ENCODE results near the gene NOA1.

Gene NOA1

DNA sequence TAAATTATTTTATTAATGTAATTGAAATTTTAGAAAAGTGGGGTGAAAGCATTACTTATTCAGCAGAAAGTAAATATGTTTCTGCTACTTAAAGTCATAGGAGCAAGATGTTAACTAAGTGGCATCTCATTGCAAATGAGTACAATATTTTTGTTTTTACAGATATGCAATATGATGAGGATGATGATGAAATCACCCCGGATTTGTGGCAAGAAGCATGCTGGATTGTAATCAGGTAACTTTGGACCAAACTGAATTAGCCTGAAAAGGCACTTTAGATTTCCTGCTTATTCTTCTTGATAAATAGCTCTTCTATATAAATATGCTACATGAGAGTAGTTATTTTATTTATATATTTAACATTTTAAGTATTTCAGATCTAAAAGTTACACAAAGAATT is 8.8 kb upstream of the NOA1 start:
- Histone ChIP-seq H3K9me3 (ENCODE audit: control insufficient read depth in 1 of 2, low read length in 2 of 2) (no peaks in the 10 kb centered on the region), H3K36me3 (ENCODE audit: control insufficient read depth in 1 of 2, insufficient read depth in 2 of 2, low read length in 2 of 2) (peaks cover 20 to 45% of the 10 kb centered on the region in 2 donors), H3K4me1 (ENCODE audit: control insufficient read depth in 1 of 2, insufficient read depth in 2 of 2, low read length in 2 of 2) (peaks cover 8 to 15% of the 10 kb centered on the region in 2 donors), H3K9ac (ENCODE audit: low read depth in 1 of 2, low read length in 2 of 2) (no peak overlapping the region), H3K4me3 (ENCODE audit: low read depth in 1 of 2, low read length in 2 of 2) (no peak overlapping the region), H3K27ac (ENCODE audit: low read depth, low read length) (no peak overlapping the region), H3K27me3 (ENCODE audit: control insufficient read depth in 1 of 2, insufficient read depth in 2 of 2, low read length in 2 of 2) (no peaks in the 10 kb centered on the region)

DNA sequence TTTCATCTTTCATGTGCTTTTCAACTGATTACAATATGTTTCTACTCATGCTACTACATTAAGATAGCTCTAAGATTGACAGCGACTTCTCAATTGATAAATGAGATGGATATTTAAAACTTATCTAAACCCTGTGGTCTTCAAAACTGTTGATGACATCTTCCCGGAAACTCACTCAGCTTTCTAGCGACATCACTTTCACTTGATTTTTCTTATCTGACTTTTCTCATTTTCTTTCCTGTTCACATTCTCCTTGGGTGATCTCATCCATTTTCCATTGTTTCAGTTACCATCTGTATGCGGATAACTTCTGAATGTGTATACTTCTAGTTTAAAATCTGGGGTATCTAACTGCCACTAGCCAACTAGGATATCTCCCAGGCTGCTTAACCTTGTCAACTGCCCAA is 4.4 kb upstream of the NOA1 start:
- H3K4me1 ChIP-seq (ENCODE audit: control insufficient read depth in 1 of 2, insufficient read depth in 2 of 2, low read length in 2 of 2) = peaks cover 17 to 25% of the 10 kb centered on the region in 2 donors
- peaks cover 6 to 10% of the 10 kb centered on the region in 2 donors for H3K36me3 ChIP-seq (ENCODE audit: control insufficient read depth in 1 of 2, insufficient read depth in 2 of 2, low read length in 2 of 2)
- H3K4me3 ChIP-seq (ENCODE audit: low read depth in 1 of 2, low read length in 2 of 2) = no peak overlapping the region
- H3K9ac ChIP-seq (ENCODE audit: low read depth in 1 of 2, low read length in 2 of 2) = no peak overlapping the region
- no peaks in the 10 kb centered on the region for H3K9me3 ChIP-seq (ENCODE audit: control insufficient read depth in 1 of 2, low read length in 2 of 2)
- H3K27ac ChIP-seq (ENCODE audit: low read depth, low read length) = no peak overlapping the region
- H3K27me3 ChIP-seq (ENCODE audit: control insufficient read depth in 1 of 2, insufficient read depth in 2 of 2, low read length in 2 of 2) = no peaks in the 10 kb centered on the region

DNA sequence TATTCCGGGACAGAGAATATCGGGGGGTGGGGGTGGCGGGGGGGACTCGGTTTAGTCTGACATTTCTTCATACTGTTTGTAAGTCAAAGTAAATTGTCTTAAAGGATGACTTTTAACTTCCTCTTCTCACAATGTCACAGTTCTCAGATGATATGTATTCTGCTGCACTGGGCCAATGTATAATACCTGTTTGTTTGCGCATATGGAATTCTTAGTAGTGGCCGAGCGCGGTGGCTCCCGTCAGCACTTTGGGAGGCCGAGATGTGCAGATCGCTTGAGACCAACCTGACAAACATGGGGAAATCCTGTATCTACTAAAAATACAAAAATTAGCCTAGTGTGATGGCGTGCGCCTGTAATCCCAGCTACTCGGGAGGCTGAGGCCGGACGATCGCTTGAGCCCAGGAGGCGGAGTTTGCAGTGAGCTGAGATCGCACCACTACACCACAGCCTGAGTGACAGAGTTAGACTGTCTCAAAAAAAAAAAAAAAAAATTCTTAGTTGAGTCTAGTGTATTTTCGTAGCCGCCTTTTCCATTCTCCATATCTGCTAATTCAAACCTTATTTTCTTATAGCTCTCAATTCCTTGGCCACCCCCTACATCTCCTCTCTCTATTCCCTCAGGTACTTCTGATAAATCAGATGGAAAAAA is 2.1 kb upstream of the NOA1 start:
- Histone ChIP-seq H3K36me3 (ENCODE audit: control insufficient read depth in 1 of 2, insufficient read depth in 2 of 2, low read length in 2 of 2) (no peaks in the 10 kb centered on the region), H3K27me3 (ENCODE audit: control insufficient read depth in 1 of 2, insufficient read depth in 2 of 2, low read length in 2 of 2) (no peaks in the 10 kb centered on the region), H3K4me3 (ENCODE audit: low read depth in 1 of 2, low read length in 2 of 2) (peak overlapping the region; percentile 99), H3K4me1 (ENCODE audit: control insufficient read depth in 1 of 2, insufficient read depth in 2 of 2, low read length in 2 of 2) (peaks cover 21 to 38% of the 10 kb centered on the region in 2 donors), H3K27ac (ENCODE audit: low read depth, low read length) (peak overlapping the region; percentile 85), H3K9ac (ENCODE audit: low read depth in 1 of 2, low read length in 2 of 2) (peak overlapping the region; percentile 78 to 98), H3K9me3 (ENCODE audit: control insufficient read depth in 1 of 2, low read length in 2 of 2) (no peaks in the 10 kb centered on the region)

DNA sequence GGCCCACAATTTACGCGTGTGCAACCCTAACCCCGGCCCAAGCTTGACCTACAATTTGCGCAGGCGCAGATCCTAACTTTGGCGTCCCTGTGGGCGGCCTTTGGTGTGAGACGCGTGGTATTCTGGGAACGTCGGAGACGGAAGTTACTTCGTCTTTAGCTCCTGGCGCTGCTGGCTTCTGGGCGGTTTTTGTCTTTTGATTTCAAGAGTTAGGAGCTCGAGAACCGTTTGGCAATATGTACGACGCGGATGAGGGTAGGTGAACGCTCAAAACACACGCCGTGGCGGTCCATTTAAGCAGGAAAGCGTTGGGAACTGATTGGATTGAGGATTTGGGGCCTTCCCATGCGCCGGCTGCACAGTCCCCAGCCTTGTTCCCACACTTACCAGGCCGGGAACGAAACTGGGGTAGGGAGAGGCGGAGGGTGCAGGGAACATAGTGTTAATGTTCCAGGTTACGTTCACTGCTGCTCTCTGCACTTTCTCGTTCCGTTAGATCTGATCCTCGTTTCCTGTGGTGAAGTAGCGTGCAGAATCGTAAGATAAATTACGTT is 1.4 kb upstream of the NOA1 start, which contains the start of gene POLR2B:
TSS of gene POLR2B (plus strand) at position 147 of the 554 bp plus-strand sequence. CDS start at position 237, 90 bp downstream.
- Histone ChIP-seq H3K36me3 (ENCODE audit: control insufficient read depth in 1 of 2, insufficient read depth in 2 of 2, low read length in 2 of 2) (peaks cover 5 to 6% of the 10 kb centered on the region in 2 donors), H3K4me1 (ENCODE audit: control insufficient read depth in 1 of 2, insufficient read depth in 2 of 2, low read length in 2 of 2) (peaks cover 21 to 38% of the 10 kb centered on the region in 2 donors), H3K9me3 (ENCODE audit: control insufficient read depth in 1 of 2, low read length in 2 of 2) (no peaks in the 10 kb centered on the region), H3K9ac (ENCODE audit: low read depth in 1 of 2, low read length in 2 of 2) (peak within 1 kb of the TSS; percentile 78 to 98), H3K27ac (ENCODE audit: low read depth, low read length) (peak within 1 kb of the TSS; percentile 85), H3K4me3 (ENCODE audit: low read depth in 1 of 2, low read length in 2 of 2) (peak within 1 kb of the TSS; percentile 99), H3K27me3 (ENCODE audit: control insufficient read depth in 1 of 2, insufficient read depth in 2 of 2, low read length in 2 of 2) (no peaks in the 10 kb centered on the region)

DNA sequence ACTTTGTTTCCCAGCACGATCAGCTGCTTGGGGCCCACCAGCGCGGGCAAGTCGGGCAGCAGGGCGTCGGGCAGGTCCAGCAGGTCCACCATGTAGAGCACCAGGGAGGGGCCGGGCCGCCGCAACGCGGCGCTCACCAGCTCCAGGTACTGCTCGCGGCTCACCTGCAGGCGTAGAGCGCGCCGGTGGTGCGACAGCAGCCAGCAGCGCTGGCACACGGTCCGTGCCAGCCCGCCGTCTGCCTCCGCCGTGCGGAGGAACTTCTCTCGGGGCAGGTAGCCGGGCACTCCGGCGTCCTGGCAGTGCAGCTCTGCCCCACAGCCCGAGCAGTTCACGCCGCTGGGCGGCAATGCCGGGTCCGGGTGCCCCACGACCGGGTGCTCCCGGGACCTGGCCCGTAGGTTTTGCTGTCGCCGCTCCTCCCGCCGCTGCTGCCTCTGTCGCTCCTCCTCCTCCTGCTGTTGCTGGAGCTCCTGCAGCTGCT is 527 bp downstream of the NOA1 start:
- no peaks in the 10 kb centered on the region for H3K27me3 ChIP-seq (ENCODE audit: control insufficient read depth in 1 of 2, insufficient read depth in 2 of 2, low read length in 2 of 2)
- peak overlapping the region; percentile 70 to 97 for H3K9ac ChIP-seq (ENCODE audit: low read depth in 1 of 2, low read length in 2 of 2)
- peaks cover 13 to 35% of the 10 kb centered on the region in 2 donors for H3K4me1 ChIP-seq (ENCODE audit: control insufficient read depth in 1 of 2, insufficient read depth in 2 of 2, low read length in 2 of 2)
- H3K4me3 ChIP-seq (ENCODE audit: low read depth in 1 of 2, low read length in 2 of 2) = peak overlapping the region; percentile 97 to 99
- H3K9me3 ChIP-seq (ENCODE audit: control insufficient read depth in 1 of 2, low read length in 2 of 2) = peaks cover 7 to 9% of the 10 kb centered on the region in 2 donors
- peak overlapping the region; percentile 58 for H3K27ac ChIP-seq (ENCODE audit: low read depth, low read length)
- peaks cover 23 to 24% of the 10 kb centered on the region in 2 donors for H3K36me3 ChIP-seq (ENCODE audit: control insufficient read depth in 1 of 2, insufficient read depth in 2 of 2, low read length in 2 of 2)

DNA sequence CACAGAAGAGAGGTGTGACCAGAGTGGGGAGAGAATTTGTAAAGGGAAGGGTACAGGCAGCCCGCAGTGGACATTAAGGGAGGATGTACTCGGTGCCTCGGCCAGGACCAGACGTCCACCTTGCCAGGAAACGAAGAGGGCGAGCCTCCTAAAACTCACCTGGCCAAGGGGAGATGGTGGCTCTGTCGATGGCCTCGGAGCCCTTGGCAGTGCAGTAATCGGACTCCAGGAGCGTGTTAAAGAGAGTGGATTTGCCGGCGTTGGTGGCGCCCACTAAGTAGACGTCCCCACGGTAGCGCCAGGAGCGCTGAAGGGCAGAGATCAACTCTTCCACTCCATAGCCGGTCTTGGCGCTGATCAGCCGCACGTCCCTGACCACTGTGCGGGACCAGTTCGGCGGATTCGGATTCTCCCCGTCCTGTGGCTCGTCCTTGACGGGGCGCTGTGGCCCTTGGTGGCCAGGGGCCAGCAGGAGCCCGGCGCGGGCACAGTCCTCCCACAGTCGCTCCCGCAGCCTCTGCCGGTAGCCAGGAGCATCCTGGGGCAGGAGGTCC is 1.0 kb downstream of the NOA1 start:
- Histone ChIP-seq H3K27me3 (ENCODE audit: control insufficient read depth in 1 of 2, insufficient read depth in 2 of 2, low read length in 2 of 2) (no peaks in the 10 kb centered on the region), H3K27ac (ENCODE audit: low read depth, low read length) (no peak overlapping the region), H3K9ac (ENCODE audit: low read depth in 1 of 2, low read length in 2 of 2) (peak overlapping the region; percentile 70 to 97), H3K9me3 (ENCODE audit: control insufficient read depth in 1 of 2, low read length in 2 of 2) (peaks cover 7 to 9% of the 10 kb centered on the region in 2 donors), H3K4me1 (ENCODE audit: control insufficient read depth in 1 of 2, insufficient read depth in 2 of 2, low read length in 2 of 2) (peaks cover 7 to 31% of the 10 kb centered on the region in 2 donors), H3K36me3 (ENCODE audit: control insufficient read depth in 1 of 2, insufficient read depth in 2 of 2, low read length in 2 of 2) (peaks cover 23 to 28% of the 10 kb centered on the region in 2 donors), H3K4me3 (ENCODE audit: low read depth in 1 of 2, low read length in 2 of 2) (peak overlapping the region; percentile 97 to 99)

DNA sequence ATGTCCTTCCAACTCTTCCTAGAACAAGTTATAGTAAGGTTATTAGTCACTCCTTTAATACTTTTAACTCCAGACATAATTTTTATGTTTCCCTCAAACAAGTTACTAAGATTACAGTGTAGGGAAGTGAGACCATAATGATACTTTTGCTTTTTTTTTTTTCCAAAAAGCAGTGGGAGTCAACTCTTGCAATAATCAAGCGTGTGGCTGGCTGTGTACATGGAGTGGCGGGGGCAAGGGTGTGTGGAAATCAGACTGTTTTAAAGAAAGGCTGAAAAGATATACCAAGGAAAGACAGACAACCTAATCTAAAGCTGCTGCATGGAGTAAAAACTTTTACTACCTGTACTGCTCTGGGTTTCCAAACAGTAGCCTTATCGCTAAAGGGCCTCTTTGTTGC is 4.1 kb downstream of the NOA1 start:
- Histone ChIP-seq H3K27me3 (ENCODE audit: control insufficient read depth in 1 of 2, insufficient read depth in 2 of 2, low read length in 2 of 2) (no peaks in the 10 kb centered on the region), H3K27ac (ENCODE audit: low read depth, low read length) (no peak overlapping the region), H3K4me3 (ENCODE audit: low read depth in 1 of 2, low read length in 2 of 2) (peak overlapping the region in 1 of 2 donors; percentile 22), H3K9ac (ENCODE audit: low read depth in 1 of 2, low read length in 2 of 2) (no peak overlapping the region), H3K4me1 (ENCODE audit: control insufficient read depth in 1 of 2, insufficient read depth in 2 of 2, low read length in 2 of 2) (peaks cover 4 to 13% of the 10 kb centered on the region in 2 donors), H3K9me3 (ENCODE audit: control insufficient read depth in 1 of 2, low read length in 2 of 2) (peaks cover 7 to 9% of the 10 kb centered on the region in 2 donors), H3K36me3 (ENCODE audit: control insufficient read depth in 1 of 2, insufficient read depth in 2 of 2, low read length in 2 of 2) (peaks cover 23 to 49% of the 10 kb centered on the region in 2 donors)

DNA sequence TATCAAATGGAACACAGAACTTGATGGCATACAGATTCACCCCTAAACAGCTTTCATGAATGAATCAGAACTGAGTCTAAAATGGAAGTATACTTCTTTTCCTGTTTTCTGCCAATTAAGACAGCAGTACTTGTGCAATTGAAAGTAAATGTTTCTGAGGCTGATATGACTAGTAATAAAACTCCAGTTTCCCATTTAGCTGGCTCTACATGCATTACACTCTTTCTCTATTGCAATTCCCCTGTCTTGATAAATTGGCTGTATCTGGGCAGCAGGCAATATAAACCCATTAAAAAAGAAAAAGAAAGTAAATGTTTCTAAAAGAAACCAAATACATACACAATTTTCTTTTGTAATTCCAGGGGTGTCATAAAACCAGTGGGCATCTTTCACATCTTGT is 4.6 kb downstream of the NOA1 start:
- Histone ChIP-seq H3K4me3 (ENCODE audit: low read depth in 1 of 2, low read length in 2 of 2) (peak overlapping the region in 1 of 2 donors; percentile 22), H3K4me1 (ENCODE audit: control insufficient read depth in 1 of 2, insufficient read depth in 2 of 2, low read length in 2 of 2) (peaks cover 4 to 13% of the 10 kb centered on the region in 2 donors), H3K9me3 (ENCODE audit: control insufficient read depth in 1 of 2, low read length in 2 of 2) (peaks cover 7 to 9% of the 10 kb centered on the region in 2 donors), H3K36me3 (ENCODE audit: control insufficient read depth in 1 of 2, insufficient read depth in 2 of 2, low read length in 2 of 2) (peaks cover 23 to 54% of the 10 kb centered on the region in 2 donors), H3K27me3 (ENCODE audit: control insufficient read depth in 1 of 2, insufficient read depth in 2 of 2, low read length in 2 of 2) (no peaks in the 10 kb centered on the region), H3K9ac (ENCODE audit: low read depth in 1 of 2, low read length in 2 of 2) (no peak overlapping the region), H3K27ac (ENCODE audit: low read depth, low read length) (no peak overlapping the region)

DNA sequence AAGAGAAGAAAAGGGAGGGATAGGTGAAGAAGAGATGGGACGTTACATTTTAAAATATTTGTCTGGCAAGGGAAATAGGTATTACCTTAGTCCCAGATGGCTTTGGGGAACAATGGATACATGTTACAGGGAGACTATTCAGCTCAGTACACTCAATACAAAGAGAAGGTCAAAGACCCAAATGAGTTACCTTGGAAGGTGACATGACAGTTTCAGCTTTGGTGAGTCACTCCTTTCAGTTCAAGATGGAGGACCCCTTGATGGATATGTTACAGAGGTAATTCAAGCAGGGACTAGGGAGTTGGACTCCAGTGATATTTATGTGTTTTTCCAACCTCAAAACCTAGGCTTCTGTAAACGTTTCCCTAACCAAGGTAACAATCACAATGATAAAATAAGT is 5.0 kb downstream of the NOA1 start:
- H3K9me3 ChIP-seq (ENCODE audit: control insufficient read depth in 1 of 2, low read length in 2 of 2) = peaks cover 7 to 9% of the 10 kb centered on the region in 2 donors
- H3K27ac ChIP-seq (ENCODE audit: low read depth, low read length) = no peak overlapping the region
- no peak overlapping the region for H3K9ac ChIP-seq (ENCODE audit: low read depth in 1 of 2, low read length in 2 of 2)
- peaks cover 26 to 58% of the 10 kb centered on the region in 2 donors for H3K36me3 ChIP-seq (ENCODE audit: control insufficient read depth in 1 of 2, insufficient read depth in 2 of 2, low read length in 2 of 2)
- H3K27me3 ChIP-seq (ENCODE audit: control insufficient read depth in 1 of 2, insufficient read depth in 2 of 2, low read length in 2 of 2) = no peaks in the 10 kb centered on the region
- H3K4me3 ChIP-seq (ENCODE audit: low read depth in 1 of 2, low read length in 2 of 2) = no peak overlapping the region
- H3K4me1 ChIP-seq (ENCODE audit: control insufficient read depth in 1 of 2, insufficient read depth in 2 of 2, low read length in 2 of 2) = peaks cover 4 to 13% of the 10 kb centered on the region in 2 donors

DNA sequence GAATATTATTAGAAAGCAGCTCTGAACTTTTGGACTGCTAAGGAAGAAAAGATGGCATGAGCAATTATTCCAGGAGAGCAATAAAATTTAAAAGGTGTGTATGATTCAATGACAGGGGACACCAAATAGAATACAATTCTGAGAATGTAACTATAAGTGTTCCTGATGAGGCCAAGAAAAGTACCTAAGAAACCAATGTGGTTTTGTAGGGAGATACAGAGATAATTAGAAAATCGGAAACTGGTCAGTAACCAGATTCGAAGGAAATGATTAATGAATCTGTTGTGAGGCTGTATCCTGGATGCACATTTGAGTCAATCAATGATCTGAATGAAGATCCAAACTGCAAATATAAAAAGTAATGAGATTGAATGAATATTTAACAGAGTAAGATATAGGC is 6.0 kb downstream of the NOA1 start:
- Histone ChIP-seq H3K27ac (ENCODE audit: low read depth, low read length) (no peak overlapping the region), H3K9ac (ENCODE audit: low read depth in 1 of 2, low read length in 2 of 2) (no peak overlapping the region), H3K27me3 (ENCODE audit: control insufficient read depth in 1 of 2, insufficient read depth in 2 of 2, low read length in 2 of 2) (no peaks in the 10 kb centered on the region), H3K4me3 (ENCODE audit: low read depth in 1 of 2, low read length in 2 of 2) (no peak overlapping the region), H3K9me3 (ENCODE audit: control insufficient read depth in 1 of 2, low read length in 2 of 2) (peaks cover 7 to 9% of the 10 kb centered on the region in 2 donors), H3K4me1 (ENCODE audit: control insufficient read depth in 1 of 2, insufficient read depth in 2 of 2, low read length in 2 of 2) (peaks cover 4 to 11% of the 10 kb centered on the region in 2 donors), H3K36me3 (ENCODE audit: control insufficient read depth in 1 of 2, insufficient read depth in 2 of 2, low read length in 2 of 2) (peaks cover 30 to 64% of the 10 kb centered on the region in 2 donors)

Data from duodenal mucosa (tissue), 2 donors.